GM12878 (cell line): ENCODE measurements around the gene STXBP4.

Source experiments
- CTCF ChIP-seq, 3 experiments: IDR thresholded peaks in 2 of 3; conservative IDR thresholded peaks in 1 of 3; 2 replicates each; pipeline ENCODE4 v1.5.1; 2011; ENCODE audit warnings: low read depth in 3 of 3, low read length in 3 of 3, mild to moderate bottlenecking in 3 of 3, control low read depth in 2 of 3, moderate library complexity in 2 of 3, inconsistent platforms in 1 of 3, mixed read lengths in 1 of 3; ENCODE audit not compliant: control insufficient read depth in 2 of 3, insufficient read depth in 1 of 3; ENCODE audit errors: extremely low read depth in 1 of 3
- NR2C2 ChIP-seq: IDR thresholded peaks from 2 replicates; pipeline ENCODE4 v1.6.1; 2011; ENCODE audit warnings: borderline replicate concordance, low read depth; ENCODE audit not compliant: control insufficient read depth, insufficient read length
- POLR2A ChIP-seq: IDR thresholded peaks from 2 replicates; pipeline ENCODE4 v1.6.1; 2011; ENCODE audit warnings: low read depth, mild to moderate bottlenecking, low read length
- ZBED1 ChIP-seq: IDR thresholded peaks from 2 replicates; pipeline ENCODE4 v1.6.1; 2016; ENCODE audit warnings: borderline replicate concordance
- ZBTB33 ChIP-seq: fragments of 450-650 bp; IDR thresholded peaks from 2 replicates; pipeline ENCODE4 v1.6.1; 2017; ENCODE audit warnings: mild to moderate bottlenecking
- ZNF592 ChIP-seq: fragments of 450-650 bp; IDR thresholded peaks from 2 replicates; pipeline ENCODE4 v1.6.1; 2017; ENCODE audit warnings: mild to moderate bottlenecking, moderate library complexity

- TF ChIP-seq ZBTB33 (no peak), CTCF (IDR thresholded peaks at IDR 0.05 in 2 of 3, conservative IDR thresholded peaks at IDR 0.05 in 1 of 3; ENCODE audit: control insufficient read depth in 2 of 3, extremely low read depth in 1 of 3, insufficient read depth in 1 of 3, low read depth in 3 of 3, low read length in 3 of 3) (no peak), NR2C2 (no peak), POLR2A (no peak), ZNF592 (no peak), ZBED1 (no peak)
Observed at GRCh38 chr17:55172612-55173011, 204.0 kb downstream of the STXBP4 start.
